Fibroblast of lung (primary cell): ENCODE measurements around the gene S100B. TPM values are rescaled to one million over a fixed set of nuclear protein-coding genes. Genes with fewer than 3 reads are reported as not detected.

Source experiments
- DNase-seq, 2 donors: peaks; one replicate each; pipeline versions ENCODE4 v3.0.0 to v3.0.0-alpha.2; 2010; ENCODE audit warnings: low read depth in 2 of 2
- H2AFZ ChIP-seq: 2 replicates; pipeline ENCODE4 v1.5.1; 2012; ENCODE audit warnings: low read length, control low read depth, inconsistent platforms
- H3K27ac ChIP-seq: 2 replicates; pipeline ENCODE4 v1.5.1; 2011; ENCODE audit warnings: low read length, control low read depth; ENCODE audit not compliant: insufficient read depth
- H3K27me3 ChIP-seq: 2 replicates; pipeline ENCODE4 v1.5.1; 2011; ENCODE audit warnings: mild to moderate bottlenecking, low read length; ENCODE audit not compliant: control insufficient read depth, insufficient read depth
- H3K36me3 ChIP-seq: 2 replicates; pipeline ENCODE4 v1.5.1; 2011; ENCODE audit warnings: low read length; ENCODE audit not compliant: control insufficient read depth, insufficient read depth
- H3K4me1 ChIP-seq: 2 replicates; pipeline ENCODE4 v1.5.1; 2011; ENCODE audit warnings: low read length; ENCODE audit not compliant: control insufficient read depth, insufficient read depth; ENCODE audit errors: extremely low read depth
- H3K4me2 ChIP-seq: 2 replicates; pipeline ENCODE4 v1.5.1; 2011; ENCODE audit warnings: low read length, control low read depth; ENCODE audit not compliant: insufficient read depth; ENCODE audit errors: extremely low read depth
- H3K4me3 ChIP-seq, 4 experiments: fragments of 200-600 bp in 1 of 4; sonication (generic) in 1 of 4; replicated peaks in 1 of 4; 2 replicates each; pipeline ENCODE4 v1.5.1; 2011 to 2016; ENCODE audit warnings: low read length in 4 of 4, low read depth in 3 of 4, mild to moderate bottlenecking in 3 of 4, control low read depth in 2 of 4, inconsistent platforms in 1 of 4, mixed read lengths in 1 of 4; ENCODE audit not compliant: insufficient read depth in 1 of 4; ENCODE audit errors: control extremely low read depth in 1 of 4
- H3K79me2 ChIP-seq: 2 replicates; pipeline ENCODE4 v1.5.1; 2012; ENCODE audit warnings: mild to moderate bottlenecking, low read length, inconsistent platforms; ENCODE audit not compliant: control insufficient read depth, insufficient read depth
- H3K9ac ChIP-seq: 2 replicates; pipeline ENCODE4 v1.5.1; 2011; ENCODE audit warnings: mild to moderate bottlenecking, low read length, control low read depth; ENCODE audit not compliant: insufficient read depth
- H3K9me3 ChIP-seq: 2 replicates; pipeline ENCODE4 v1.5.1; 2012; ENCODE audit warnings: low read depth, low read length; ENCODE audit not compliant: control insufficient read depth, insufficient read depth
- H4K20me1 ChIP-seq: 2 replicates; pipeline ENCODE4 v1.5.1; 2011; ENCODE audit warnings: low read length; ENCODE audit not compliant: control insufficient read depth, insufficient read depth; ENCODE audit errors: extremely low read depth
- CTCF ChIP-seq, 2 donors: IDR thresholded peaks in 1 of 2; conservative IDR thresholded peaks in 1 of 2; 1 replicate in 1 of 2; 2 replicates in 1 of 2; pipeline ENCODE4 v1.5.1; 2011 to 2012; ENCODE audit warnings: low read length in 2 of 2, control low read depth in 1 of 2, inconsistent platforms in 1 of 2, low read depth in 1 of 2, mild to moderate bottlenecking in 1 of 2
- EZH2 ChIP-seq: IDR thresholded peaks from 2 replicates; pipeline ENCODE4 v1.5.1; 2012; ENCODE audit warnings: low read length, control low read depth, mild to moderate bottlenecking; ENCODE audit errors: missing control alignments
- polyA plus RNA-seq, 2 donors: library from polyadenylated mRNA; depleted of rRNA in 1 of 2; stranded (reverse) in 1 of 2; unstranded in 1 of 2; fragments of >200 nt; gene quantifications; 2 replicates each; pipeline ENCODE4 v1.2.1, GENCODE V29; 2011 to 2012; ENCODE audit warnings: missing spikeins in 1 of 2
- total RNA-seq: library from RNA; depleted of rRNA; stranded (reverse); fragments of >200 nt; gene quantifications from 2 replicates; pipeline ENCODE4 v1.2.1, GENCODE V29; 2014

S100B gene
- total and polyA plus RNA-seq, 2 donors (not counting 1 experiment from before 2014, with no cell fraction given): 2.7 TPM; not detected in 1

GRCh38 chr21:46619846-46620245 is 15.0 kb upstream of the S100B start:
- Histone ChIP-seq H3K79me2 (no peaks in the 10 kb centered on the region), H3K36me3 (no peaks in the 10 kb centered on the region), H4K20me1 (no peaks in the 10 kb centered on the region), H3K27me3 (no peaks in the 10 kb centered on the region), H3K9ac (no peak overlapping the region), H3K27ac (no peak overlapping the region), H3K4me2 (no peak overlapping the region), H3K9me3 (no peaks in the 10 kb centered on the region), H3K4me3 (no peak overlapping the region), H3K4me1 (no peaks in the 10 kb centered on the region), H2AFZ (no peak overlapping the region)
- DNase-seq: peak in 1 of 2 donors; percentile 46
- no peak for TF ChIP-seq CTCF (conservative IDR thresholded peaks at IDR 0.05 in 1 of 2, IDR thresholded peaks at IDR 0.05 in 1 of 2; ENCODE audit: low read depth in 1 of 2, low read length in 2 of 2)
- TF ChIP-seq EZH2: no peak

GRCh38 chr21:46618738-46619379 is 14.0 kb upstream of the S100B start:
- no peak for TF ChIP-seq EZH2
- TF ChIP-seq CTCF (conservative IDR thresholded peaks at IDR 0.05 in 1 of 2, IDR thresholded peaks at IDR 0.05 in 1 of 2; ENCODE audit: low read depth in 1 of 2, low read length in 2 of 2): no peak
- no peaks in the 10 kb centered on the region for H3K9me3 ChIP-seq
- H3K36me3 ChIP-seq: no peaks in the 10 kb centered on the region
- DNase-seq: peak in 1 of 2 donors; percentile 44
- H2AFZ ChIP-seq: no peak overlapping the region
- no peaks in the 10 kb centered on the region for H4K20me1 ChIP-seq
- no peak overlapping the region for H3K4me2 ChIP-seq
- H3K27me3 ChIP-seq: no peaks in the 10 kb centered on the region
- no peak overlapping the region for H3K27ac ChIP-seq
- H3K4me3 ChIP-seq: no peak overlapping the region
- no peaks in the 10 kb centered on the region for H3K79me2 ChIP-seq
- no peak overlapping the region for H3K9ac ChIP-seq
- H3K4me1 ChIP-seq: no peaks in the 10 kb centered on the region

- no peak overlapping the region for H3K9ac ChIP-seq
- H3K79me2 ChIP-seq: no peaks in the 10 kb centered on the region
- no peak for TF ChIP-seq CTCF (conservative IDR thresholded peaks at IDR 0.05 in 1 of 2, IDR thresholded peaks at IDR 0.05 in 1 of 2; ENCODE audit: low read depth in 1 of 2, low read length in 2 of 2)
- no peak for TF ChIP-seq EZH2
- H3K4me3 ChIP-seq: no peak overlapping the region
- no peak overlapping the region for H2AFZ ChIP-seq
- no peaks in the 10 kb centered on the region for H3K4me1 ChIP-seq
- H3K4me2 ChIP-seq: no peak overlapping the region
- no peaks in the 10 kb centered on the region for H3K36me3 ChIP-seq
- H4K20me1 ChIP-seq: no peaks in the 10 kb centered on the region
- no peak overlapping the region for H3K27ac ChIP-seq
- no peaks in the 10 kb centered on the region for H3K9me3 ChIP-seq
- H3K27me3 ChIP-seq: no peaks in the 10 kb centered on the region
- DNase-seq: peak; percentile 39 to 81
These were observed 12.6 kb upstream of the S100B start for GRCh38 chr21:46617267-46618051.
